ENCODE measurements around the gene NFIB. TPM values are rescaled to one million over a fixed set of nuclear protein-coding genes. Genes with fewer than 3 reads are reported as not detected.

Gene NFIB
- total RNA-seq, 4 donors from 2014 or later, result 40.2 to 150 (median 83.7) TPM

DNA sequence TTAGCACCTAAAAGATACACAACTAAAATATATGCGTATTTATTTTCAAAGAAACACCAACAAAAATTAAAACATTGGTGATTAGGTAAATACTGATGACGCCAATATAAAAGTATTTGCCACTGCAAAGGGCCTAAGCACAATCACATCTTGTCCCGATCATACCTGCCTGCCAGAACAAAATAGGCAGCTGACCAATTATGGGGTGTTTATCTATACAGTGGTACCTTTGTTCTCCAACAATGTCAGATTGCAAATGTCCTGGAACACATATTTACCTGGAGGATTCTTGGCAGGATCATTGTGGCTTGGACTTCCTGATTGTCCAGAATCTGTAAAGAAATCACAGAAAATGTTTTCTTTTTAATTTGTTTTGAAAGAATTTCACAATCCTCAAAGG, 134.5 kb downstream of the NFIB start:
- in situ Hi-C loops (cut with MboI; ENCODE audit: low pct_ligation_motif_present in 1 of 4, low pct_unique_long_range_greater_than_20kb in 1 of 4, low sequenced_read_pairs in 3 of 4), result no loop called here
- peak; percentile 20 for DNase-seq
- peak overlapping the region; percentile 69 to 82 (median 72) for H3K27ac ChIP-seq

DNA sequence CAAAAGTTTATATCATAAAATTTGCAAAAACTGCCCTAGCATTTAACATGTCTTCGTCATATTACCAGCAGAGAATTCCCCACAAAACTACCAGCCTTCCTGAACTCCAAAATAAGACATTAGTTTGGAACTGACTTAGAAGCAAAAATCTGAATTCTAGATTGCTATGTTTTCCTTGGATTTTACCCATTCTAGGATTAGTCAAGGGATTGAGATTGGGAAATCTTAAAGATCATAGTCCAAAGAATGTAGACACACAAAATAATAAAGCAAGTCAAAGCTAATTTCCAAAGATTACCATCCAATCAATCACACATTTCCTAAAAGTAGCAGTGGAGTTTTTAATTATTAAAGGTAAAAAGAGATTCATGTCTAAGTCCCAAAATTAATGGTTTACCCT, 138.2 kb downstream of the NFIB start:
- Histone ChIP-seq H3K27me3 (no peaks in the 10 kb centered on the region), H3K36me3 (no peaks in the 10 kb centered on the region), H3K27ac (no peak overlapping the region), H3K9me3 (no peaks in the 10 kb centered on the region), H3K4me3 (no peak overlapping the region), H3K4me1 (peaks cover 15 to 31% (median 22%) of the 10 kb centered on the region in 4 donors)
- DNase-seq, result no peak
- TF ChIP-seq POLR2A (IDR thresholded peaks at IDR 0.05), result no peak
- TF ChIP-seq POLR2AphosphoS5 (IDR thresholded peaks at IDR 0.05), result no peak
- TF ChIP-seq, protein P1, sequence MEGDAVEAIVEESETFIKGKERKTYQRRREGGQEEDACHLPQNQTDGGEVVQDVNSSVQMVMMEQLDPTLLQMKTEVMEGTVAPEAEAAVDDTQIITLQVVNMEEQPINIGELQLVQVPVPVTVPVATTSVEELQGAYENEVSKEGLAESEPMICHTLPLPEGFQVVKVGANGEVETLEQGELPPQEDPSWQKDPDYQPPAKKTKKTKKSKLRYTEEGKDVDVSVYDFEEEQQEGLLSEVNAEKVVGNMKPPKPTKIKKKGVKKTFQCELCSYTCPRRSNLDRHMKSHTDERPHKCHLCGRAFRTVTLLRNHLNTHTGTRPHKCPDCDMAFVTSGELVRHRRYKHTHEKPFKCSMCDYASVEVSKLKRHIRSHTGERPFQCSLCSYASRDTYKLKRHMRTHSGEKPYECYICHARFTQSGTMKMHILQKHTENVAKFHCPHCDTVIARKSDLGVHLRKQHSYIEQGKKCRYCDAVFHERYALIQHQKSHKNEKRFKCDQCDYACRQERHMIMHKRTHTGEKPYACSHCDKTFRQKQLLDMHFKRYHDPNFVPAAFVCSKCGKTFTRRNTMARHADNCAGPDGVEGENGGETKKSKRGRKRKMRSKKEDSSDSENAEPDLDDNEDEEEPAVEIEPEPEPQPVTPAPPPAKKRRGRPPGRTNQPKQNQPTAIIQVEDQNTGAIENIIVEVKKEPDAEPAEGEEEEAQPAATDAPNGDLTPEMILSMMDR (IDR thresholded peaks at IDR 0.05), result no peak
- TF ChIP-seq EP300 (IDR thresholded peaks at IDR 0.05; ENCODE audit: low read depth), result no peak
- in situ Hi-C loops (cut with MboI; ENCODE audit: low pct_ligation_motif_present in 1 of 4, low pct_unique_long_range_greater_than_20kb in 1 of 4, low sequenced_read_pairs in 3 of 4) (no loop called here), intact Hi-C loops (cut with DNase I; ENCODE audit: low total_unique reads) (no loop called here)
- WGBS, 2 donors (ENCODE audit: low coverage in 1 of 2), result 86% methylated on average over 1 of the region's 1 CpG

More for the DNA sequence above, 134.5 kb downstream of the NFIB start:
- 54% methylated on average over 3 of the region's 3 CpGs; no CpG with 5 or more reads in 1 of the 2 donors for WGBS, 2 donors (ENCODE audit: low coverage in 1 of 2)
- TF ChIP-seq POLR2A (IDR thresholded peaks at IDR 0.05), result no peak
- TF ChIP-seq EP300 (IDR thresholded peaks at IDR 0.05; ENCODE audit: low read depth), result no peak
- TF ChIP-seq POLR2AphosphoS5 (IDR thresholded peaks at IDR 0.05), result peak in 2 of 3 donors; percentile 6 to 39
- TF ChIP-seq, protein P1 (IDR thresholded peaks at IDR 0.05), result no peak
- H3K36me3 ChIP-seq, result no peaks in the 10 kb centered on the region
- intact Hi-C loops (cut with DNase I; ENCODE audit: low total_unique reads), result no loop called here
- H3K4me3 ChIP-seq, result no peak overlapping the region
- no peaks in the 10 kb centered on the region for H3K9me3 ChIP-seq
- H3K4me1 ChIP-seq, result peaks cover 15 to 47% (median 28%) of the 10 kb centered on the region in 4 donors
- H3K27me3 ChIP-seq, result no peaks in the 10 kb centered on the region

DNA sequence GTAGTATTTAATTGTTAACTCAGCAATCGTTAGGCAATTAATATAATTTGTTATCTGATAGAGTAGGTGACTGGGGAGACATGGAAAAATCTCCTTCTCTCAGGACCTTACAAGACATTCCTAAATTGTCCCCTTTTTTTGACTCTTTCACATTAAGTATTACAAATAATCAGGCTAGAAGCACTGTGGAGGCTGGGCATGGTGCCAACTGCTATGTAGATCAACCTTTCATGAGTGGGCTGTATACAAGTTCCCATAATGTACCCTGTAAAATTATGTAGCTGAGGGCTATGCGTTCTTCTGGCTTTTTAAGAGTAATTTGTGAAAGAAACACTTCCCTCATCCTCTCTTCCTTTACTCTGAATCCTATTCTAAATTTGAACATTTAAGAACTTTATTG, 140.2 kb downstream of the NFIB start:
- Histone ChIP-seq H3K4me1 (peaks cover 1 to 11% (median 4%) of the 10 kb centered on the region in 4 donors), H3K27me3 (no peaks in the 10 kb centered on the region), H3K4me3 (no peak overlapping the region), H3K9me3 (no peaks in the 10 kb centered on the region), H3K27ac (no peak overlapping the region), H3K36me3 (no peaks in the 10 kb centered on the region)
- 57 to 90% methylated on average over 2 of the region's 2 CpGs for WGBS, 2 donors (ENCODE audit: low coverage in 1 of 2)
- in situ Hi-C loops (cut with MboI; ENCODE audit: low pct_ligation_motif_present in 1 of 4, low pct_unique_long_range_greater_than_20kb in 1 of 4, low sequenced_read_pairs in 3 of 4), result no loop called here
- TF ChIP-seq EP300 (IDR thresholded peaks at IDR 0.05; ENCODE audit: low read depth) (no peak), POLR2A (IDR thresholded peaks at IDR 0.05) (no peak), POLR2AphosphoS5 (IDR thresholded peaks at IDR 0.05) (no peak)
- TF ChIP-seq, protein P1 (IDR thresholded peaks at IDR 0.05), result no peak
- no peak for DNase-seq
- intact Hi-C loops (cut with DNase I; ENCODE audit: low total_unique reads), result no loop called here

DNA sequence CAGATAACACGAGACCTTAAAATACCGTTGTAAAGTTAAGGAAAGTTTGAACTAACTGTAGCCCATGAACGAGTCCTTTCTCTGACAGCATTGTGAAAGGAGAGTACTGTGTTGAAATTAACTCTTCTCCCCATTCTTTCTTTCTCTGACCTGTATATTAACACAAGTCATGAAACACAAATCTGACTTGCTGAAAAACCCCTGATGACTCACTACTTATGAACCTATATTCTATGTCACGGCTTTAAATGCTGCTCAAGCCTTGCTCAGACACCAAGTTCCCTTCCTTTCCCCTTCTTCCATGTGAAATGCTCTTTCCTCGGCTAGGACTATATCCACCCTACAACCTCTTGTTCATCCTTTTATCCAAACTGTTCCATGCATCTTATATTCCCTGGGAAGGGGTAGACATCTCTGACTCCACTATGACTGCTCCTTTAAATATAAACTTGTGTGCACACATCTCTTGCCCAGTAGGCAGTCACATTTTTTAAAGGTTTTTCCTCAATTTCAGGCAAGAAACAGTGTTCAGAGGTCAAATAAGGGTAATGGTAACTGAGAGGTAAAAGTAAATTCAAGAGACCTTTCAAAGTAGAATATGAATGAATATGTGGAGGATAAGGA, 142.9 kb downstream of the NFIB start:
- Histone ChIP-seq H3K27me3 (no peaks in the 10 kb centered on the region), H3K4me1 (no peaks in the 10 kb centered on the region), H3K9me3 (no peaks in the 10 kb centered on the region), H3K27ac (no peak overlapping the region), H3K36me3 (no peaks in the 10 kb centered on the region), H3K4me3 (no peak overlapping the region)
- no peak for TF ChIP-seq POLR2AphosphoS5 (IDR thresholded peaks at IDR 0.05)
- no peak for TF ChIP-seq EP300 (IDR thresholded peaks at IDR 0.05; ENCODE audit: low read depth)
- no peak for TF ChIP-seq POLR2A (IDR thresholded peaks at IDR 0.05)
- TF ChIP-seq, protein P1 (IDR thresholded peaks at IDR 0.05), result no peak
- 74 to 84% methylated on average over 5 of the region's 5 CpGs for WGBS, 2 donors (ENCODE audit: low coverage in 1 of 2)
- in situ Hi-C loops (cut with MboI; ENCODE audit: low pct_ligation_motif_present in 1 of 4, low pct_unique_long_range_greater_than_20kb in 1 of 4, low sequenced_read_pairs in 3 of 4), result no loop called here
- intact Hi-C loops (cut with DNase I; ENCODE audit: low total_unique reads), result no loop called here
- no peak for DNase-seq
